HG02973 (cell line): ENCODE results near the gene MKI67.
A peak's percentile ranks its signal among the peaks of the same experiment; 100 is the strongest.

Experiments
- ATAC-seq: cut with Tn5 transposase; IDR thresholded peaks from one replicate; pipeline ENCODE4 v1.9.1; 2021; ENCODE audit warnings: moderate library complexity; ENCODE audit not compliant: unreplicated experiment

The MKI67 gene

DNA sequence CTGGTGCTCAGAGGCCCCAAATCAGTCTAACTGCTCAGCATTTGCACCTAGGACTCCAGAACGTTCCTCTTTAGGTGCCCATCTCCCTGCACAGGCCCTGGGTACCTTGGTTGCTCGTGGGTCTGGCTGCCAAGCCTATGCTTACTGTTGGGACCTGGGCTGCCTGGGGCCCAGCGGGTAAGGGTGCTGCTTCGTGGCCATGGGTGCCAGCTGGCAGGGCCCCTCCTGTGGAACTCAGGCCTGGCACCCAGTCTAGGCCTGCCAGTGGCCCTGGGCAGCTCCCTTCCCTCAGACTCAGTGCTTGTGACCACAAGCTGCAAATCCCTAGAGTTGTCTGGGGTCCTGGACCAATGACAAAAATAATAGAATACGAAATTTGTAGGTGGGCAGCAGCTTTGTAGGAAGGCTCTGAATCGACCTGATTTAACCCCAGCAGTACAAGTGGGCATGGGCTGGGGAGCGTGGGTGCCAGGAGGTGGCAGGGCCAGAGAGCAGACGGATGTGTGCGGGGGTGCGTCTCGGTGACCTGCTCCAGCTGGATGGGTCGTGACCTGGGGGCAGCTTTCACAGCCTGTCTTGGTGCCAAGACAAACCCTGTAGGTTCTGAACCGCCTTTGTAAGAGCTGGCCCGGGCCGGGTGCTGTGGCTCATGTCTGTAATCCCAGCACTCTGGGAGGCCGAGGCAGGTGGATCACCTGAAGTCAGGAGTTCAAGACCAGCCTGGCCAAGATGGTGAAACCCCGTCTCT lies 69.7 kb downstream of the MKI67 start:
- no peak for ATAC-seq

- ATAC-seq, result no peak
Measured at GRCh38 chr10:128055061-128055868, 71.0 kb downstream of the MKI67 start.

DNA sequence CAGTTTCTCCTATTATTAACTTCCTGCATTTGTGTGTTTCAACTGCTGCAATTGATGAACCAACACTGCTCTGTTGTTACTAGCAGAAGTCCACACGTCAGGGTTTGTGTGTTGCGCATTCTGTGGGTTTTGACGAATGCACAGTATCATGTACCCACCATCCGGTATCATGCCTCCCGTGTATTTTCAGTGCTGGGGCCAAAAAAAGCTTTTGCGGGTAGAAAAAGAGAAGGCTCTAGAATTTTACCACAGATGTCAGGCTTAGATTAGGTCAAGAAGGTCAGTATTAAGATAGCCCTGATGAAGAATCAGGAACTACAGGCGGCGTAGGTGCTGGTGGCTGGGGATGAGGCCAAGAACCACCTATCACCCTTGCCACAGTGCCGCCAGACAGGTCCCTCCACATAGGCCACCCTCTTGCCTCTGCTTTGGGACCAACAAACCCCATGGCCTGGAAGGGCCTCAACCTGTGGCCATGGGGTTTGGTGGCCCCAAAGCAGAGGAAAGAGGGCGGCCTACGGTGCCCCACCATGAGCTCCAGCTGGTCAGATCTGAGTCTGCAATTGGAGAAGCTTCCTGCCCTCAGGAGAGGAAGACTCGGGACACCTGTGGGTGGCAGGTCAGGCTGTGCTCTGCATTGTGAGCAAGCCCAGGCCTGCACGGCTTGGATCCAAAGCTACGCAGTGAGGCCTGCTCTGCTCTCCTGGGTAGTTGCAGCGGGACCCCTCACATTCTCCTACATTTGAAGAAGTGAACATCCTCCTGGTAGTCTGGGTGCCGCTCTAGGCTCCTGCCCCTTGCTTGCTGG lies 71.9 kb downstream of the MKI67 start:
- ATAC-seq, result no peak

GRCh38 chr10:128053356-128053755 lies 72.9 kb downstream of the MKI67 start:
- ATAC-seq, result no peak

GRCh38 chr10:128052696-128053095 lies 73.5 kb downstream of the MKI67 start:
- ATAC-seq, result no peak

GRCh38 chr10:128051548-128051947 lies 74.7 kb downstream of the MKI67 start:
- no peak for ATAC-seq

- ATAC-seq, result no peak
Measured at GRCh38 chr10:128050936-128051335, 75.3 kb downstream of the MKI67 start.

GRCh38 chr10:128050121-128050516 lies 76.1 kb downstream of the MKI67 start:
- no peak for ATAC-seq

DNA sequence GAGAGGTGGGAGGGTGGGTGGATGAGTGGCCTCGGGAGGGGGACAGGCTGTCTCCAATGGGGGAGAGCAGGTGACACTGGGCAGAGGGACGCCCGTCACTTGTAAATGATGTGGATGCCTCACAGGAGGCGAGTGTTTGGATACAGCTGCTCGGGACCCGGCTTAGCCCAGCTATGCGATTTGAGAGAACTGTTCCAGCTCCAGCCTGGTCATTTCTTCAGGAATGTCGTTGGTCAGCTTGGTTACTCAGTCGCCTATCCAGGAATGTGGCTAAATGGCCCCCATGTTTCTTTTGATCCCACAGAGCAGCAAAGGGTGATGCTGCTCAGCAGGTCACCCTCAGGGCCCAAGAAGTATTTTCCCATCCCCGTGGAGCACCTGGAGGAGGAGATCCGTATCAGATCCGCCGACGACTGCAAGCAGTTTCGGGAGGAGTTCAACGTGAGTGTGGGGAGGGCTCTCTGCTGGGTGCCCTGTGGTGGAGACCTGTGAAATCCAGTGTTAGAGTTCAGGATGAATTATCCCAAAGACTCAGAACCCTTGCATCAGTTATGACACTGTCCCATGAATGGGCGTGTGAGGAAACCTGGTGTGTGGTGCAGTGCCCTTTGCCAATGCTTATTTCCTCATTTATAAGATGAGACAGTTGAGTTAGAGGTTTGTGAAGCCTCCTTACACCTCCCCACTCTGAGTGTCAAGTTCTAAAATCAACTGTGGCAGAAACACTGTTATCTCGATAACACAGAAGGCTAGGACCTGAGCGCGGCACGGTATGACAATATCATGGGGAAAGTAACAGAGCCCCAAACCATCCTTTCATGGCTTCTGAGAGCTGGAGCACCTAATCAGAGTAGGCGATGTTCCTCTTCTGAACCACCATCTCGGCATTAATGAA lies 76.8 kb downstream of the MKI67 start:
- ATAC-seq, result no peak

DNA sequence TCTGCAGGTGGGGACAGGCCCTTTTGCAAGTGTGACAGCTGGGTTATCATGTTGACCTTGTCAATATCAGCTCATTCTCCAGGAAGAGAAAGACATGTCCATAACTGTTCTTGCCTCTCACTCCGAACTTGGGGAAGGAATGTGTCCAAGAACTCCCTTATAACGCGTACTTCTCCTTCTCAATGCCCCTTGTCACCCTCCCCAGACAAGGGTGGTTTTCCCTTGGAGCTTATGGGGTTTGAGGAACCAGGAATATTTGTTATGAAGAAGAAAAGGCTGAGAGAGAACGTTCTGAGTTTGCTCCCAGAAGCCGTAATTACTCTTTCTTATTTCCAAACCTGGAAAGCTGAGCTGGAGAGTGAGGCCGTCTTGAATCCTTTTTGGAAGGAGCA lies 77.4 kb downstream of the MKI67 start:
- no peak for ATAC-seq

DNA sequence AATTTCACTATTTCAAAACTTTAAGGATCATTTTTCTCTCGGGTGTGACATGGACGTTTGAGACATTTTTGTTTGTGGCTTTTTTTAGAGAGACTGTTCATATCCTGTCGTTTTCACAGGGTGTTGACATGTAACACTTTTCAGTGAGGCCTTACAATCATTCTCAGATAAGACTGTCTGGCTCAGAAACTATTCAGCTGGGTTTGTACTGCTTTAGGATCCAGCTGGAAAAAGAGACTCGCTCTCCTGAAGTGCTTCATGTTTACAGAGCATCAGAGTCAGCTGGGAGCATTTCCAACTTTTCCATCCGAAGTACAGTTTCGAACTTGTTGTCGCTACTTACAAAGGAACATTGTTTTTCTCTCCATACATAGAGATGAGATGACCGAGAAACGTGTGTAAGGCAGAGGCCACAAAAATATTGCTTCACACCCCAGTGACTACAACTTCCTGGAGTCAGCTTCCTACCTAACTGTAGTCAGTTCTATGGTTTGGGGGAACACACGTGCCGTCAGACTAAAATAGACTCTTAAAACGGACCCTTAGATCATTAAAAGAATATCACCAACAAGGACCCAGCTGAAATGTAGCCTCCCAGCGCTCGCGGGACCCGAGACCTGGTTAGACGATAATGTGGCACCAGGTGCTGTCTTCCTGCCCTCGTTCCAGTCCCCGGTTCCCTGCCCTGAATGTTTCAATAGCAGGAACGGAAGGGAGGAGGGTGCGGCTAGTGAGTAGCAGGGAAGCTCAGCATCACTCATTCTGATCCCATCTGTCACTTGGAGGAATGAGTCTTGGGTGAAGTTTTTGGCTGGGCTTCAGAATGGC lies 78.0 kb downstream of the MKI67 start:
- ATAC-seq, result no peak

GRCh38 chr10:128047351-128047750 lies 78.9 kb downstream of the MKI67 start:
- peak; percentile 96 for ATAC-seq

DNA sequence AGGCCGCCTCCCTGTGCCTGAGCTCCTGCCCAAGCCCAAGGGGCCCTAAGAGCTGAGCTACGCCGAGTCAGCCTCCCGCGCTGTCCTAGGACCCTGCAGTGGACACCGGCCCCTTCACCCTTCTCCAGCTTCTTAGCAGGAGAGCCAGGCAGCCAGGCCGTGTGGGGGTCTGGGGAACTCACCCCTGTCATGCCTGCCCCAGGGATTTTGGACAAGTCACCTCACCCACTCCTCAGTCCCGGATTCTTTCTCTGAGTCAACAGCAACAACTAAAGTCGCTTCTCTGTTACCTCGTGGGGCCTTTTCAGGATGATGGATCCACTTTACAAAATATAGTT lies 79.3 kb downstream of the MKI67 start:
- ATAC-seq, result no peak
